Umbilical cord (tissue), 2 donors: ENCODE results near the gene TRIM71. TPM values are rescaled to one million over a fixed set of nuclear protein-coding genes. Genes with fewer than 3 reads are reported as not detected.
A peak's percentile ranks its signal among the peaks of the same experiment; 100 is the strongest.
"Not testable (repeated sequence)": the region's sequence is repeated elsewhere in the genome, so short reads cannot be mapped to it uniquely, and the experiment has no call there.

Experiments used
- DNase-seq: peaks from one replicate; pipeline ENCODE4 v3.0.0-alpha.2; 2015; ENCODE audit warnings: low spot score
- total RNA-seq: library from RNA; depleted of rRNA; stranded (reverse); fragments of >200 nt; gene quantifications from one replicate; pipeline ENCODE4 v1.2.3, GENCODE V29; 2014; ENCODE audit warnings: low replicate concordance; ENCODE audit not compliant: insufficient read depth

The TRIM71 gene
- total RNA-seq, 1 donor from 2014 or later, result 4.8 TPM

DNA sequence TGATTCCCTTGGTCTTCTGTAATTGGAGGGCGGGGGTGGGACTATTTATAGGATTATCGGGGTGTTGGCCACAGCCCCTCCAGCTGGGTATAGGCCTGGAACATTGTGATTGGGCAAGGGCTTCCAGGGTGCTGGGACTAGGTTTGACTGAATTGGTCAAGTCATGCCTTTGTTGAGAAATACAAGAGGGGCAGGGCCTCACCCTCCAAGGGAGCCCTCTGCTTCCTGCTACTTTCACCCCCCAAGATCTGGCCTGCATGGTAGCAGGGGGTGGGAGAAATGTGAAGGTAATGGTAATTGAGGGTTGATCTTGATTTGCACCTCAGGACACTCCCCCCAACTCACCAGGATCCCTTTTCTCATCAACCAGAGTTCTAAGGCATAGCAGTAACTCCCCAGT lies 25.2 kb downstream of the TRIM71 start:
- DNase-seq, result no peak

DNA sequence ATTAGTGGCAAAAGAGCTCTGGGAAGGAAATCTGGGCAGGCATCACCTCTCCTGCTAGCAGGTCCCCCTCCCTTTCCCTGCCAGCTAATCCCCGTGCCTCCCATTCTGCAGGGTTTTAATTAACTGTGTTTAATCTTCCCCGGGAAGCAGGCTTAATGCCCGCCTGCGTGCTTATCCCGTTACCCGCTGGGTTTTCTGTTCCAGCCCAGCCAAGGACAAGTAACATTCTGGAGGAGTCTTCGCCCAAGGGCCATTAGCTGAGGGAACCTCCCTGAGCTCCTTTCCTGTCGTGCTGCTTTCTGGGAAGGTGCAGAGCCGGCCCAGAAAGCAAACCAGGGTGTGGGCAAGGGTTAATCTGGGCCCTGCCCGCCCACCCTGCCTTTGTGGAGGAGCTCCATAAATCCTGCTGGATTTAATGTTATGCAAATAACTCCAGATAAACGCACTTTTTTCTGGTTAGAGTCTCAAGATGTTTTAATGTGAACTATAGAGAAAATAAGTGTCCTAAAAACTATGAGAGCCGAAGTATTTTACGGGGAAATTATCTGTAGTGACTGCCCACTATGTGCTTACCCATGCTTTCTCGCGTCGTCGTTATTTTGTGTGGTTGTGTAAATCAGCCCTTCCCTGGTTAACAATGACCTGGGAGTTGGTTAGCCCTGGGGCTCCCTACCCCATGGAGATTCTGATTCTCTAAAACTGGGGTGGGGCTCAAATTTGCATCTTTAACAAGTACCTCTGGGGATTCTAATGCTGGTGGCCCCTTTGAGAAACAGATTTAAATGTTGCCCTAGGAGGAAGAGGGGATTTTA lies 25.9 kb downstream of the TRIM71 start:
- DNase-seq, result no peak

DNA sequence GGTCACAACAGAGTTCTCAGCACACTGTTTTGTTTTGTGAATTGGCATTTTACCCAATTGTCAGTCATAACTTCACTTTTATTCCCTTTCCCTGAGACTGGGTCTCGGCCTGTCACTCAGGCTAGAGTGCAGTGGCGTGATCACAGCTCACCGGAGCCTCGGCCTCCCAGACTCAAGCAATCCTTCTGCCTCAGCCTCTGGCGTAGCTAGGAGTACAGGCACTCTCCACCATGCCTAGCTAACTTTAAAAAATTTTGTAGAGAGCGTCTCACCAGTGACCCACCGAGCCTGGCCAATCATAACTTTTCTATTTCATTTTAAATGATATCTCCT lies 26.5 kb downstream of the TRIM71 start:
- DNase-seq, result no peak

DNA sequence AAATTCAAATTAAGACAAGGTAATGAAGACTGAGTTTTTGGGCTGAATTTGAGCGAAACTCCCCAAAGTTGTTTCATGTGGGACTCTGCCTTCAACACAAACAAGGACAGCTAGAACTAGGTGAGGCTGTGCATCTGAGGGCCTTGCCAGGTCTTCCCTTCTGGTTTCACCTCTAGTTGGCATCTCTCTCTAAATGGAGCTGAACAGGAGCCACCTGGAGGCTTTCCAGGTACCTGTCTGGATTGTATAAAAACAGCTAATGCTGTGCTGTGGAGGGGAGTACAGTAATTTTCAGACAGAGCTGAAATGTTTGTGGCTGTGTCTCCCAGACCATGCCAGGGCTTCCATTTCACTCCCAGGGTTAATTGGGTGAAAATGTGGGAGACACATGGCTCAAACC lies 27.1 kb downstream of the TRIM71 start:
- DNase-seq, result no peak

DNA sequence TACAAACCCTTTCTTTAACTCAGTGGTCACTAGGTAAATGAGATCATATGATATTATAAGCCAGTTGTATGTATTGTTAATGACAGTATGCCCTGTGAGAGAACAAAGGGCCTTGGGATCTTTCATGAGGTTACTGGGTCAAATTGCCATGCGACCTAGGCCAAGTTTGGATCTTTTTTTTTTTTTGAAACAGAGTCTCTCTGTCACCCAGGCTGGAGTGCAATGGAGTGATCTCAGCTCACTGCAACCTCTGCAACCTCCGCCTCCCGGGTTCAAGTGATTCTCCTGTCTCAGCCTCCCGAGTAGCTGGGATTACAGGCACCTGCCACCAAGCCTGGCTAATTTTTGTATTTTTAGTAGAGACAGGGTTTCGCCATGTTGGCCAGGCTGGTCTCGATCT lies 27.7 kb downstream of the TRIM71 start:
- DNase-seq, result not testable (repeated sequence)

DNA sequence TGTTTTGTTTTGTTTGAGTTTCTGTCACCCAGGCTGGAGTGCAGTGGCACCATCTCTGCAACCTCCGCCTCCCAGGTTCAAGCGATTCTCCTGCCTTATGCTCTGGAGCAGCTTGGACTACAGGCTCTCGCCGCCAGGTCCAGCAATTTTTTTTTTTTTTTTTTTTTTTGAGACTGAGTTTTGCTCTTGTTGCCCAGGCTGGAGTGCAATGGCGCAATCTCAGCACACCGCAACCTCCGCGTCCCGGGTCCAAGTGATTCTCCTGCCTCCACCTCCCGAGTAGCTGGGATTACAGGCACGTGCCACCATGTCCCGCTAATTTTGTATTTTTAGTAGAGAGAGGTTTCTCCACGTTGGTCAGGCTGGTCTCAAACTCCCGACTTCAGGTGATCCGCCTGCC lies 29.2 kb downstream of the TRIM71 start:
- DNase-seq, result not testable (repeated sequence)

DNA sequence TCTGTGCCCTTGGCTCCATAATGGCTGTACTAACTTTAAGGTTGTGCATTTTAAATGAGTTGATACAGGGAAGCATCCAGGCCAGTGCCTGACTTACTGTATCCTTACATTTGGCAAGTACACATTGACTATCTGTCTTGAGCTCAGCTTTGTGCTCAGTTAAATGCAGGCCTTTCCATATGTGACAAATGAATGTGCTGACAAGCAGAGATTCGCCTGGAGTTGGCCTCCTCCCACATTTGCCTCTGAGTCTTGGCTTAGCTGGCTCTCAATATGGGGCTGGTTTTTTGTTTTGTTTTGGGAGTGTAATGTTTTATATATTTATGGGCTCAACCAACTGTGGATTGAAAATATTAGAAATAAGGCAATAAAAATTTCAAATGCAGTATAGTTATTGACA lies 29.7 kb downstream of the TRIM71 start:
- DNase-seq, result peak; percentile 92

DNA sequence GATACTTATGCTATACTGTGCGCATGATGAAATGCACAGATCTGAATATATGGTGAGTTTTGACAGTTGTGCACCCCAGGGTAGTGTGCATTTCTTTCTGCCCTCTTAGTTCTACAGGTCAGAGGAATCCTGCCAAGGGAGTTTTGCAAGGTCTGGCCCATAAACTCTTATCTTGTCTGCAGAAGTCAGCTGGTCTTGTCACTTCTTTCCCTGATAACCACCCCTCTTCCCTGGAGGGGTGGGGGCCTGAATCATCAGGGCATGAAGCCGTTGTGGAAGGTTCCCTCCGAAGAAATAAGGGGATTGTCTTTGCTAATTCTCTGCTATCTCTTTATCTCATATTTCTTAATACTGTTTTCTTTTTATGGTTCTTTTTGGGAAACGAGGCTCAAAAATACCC lies 30.4 kb downstream of the TRIM71 start:
- DNase-seq, result peak; percentile 94

DNA sequence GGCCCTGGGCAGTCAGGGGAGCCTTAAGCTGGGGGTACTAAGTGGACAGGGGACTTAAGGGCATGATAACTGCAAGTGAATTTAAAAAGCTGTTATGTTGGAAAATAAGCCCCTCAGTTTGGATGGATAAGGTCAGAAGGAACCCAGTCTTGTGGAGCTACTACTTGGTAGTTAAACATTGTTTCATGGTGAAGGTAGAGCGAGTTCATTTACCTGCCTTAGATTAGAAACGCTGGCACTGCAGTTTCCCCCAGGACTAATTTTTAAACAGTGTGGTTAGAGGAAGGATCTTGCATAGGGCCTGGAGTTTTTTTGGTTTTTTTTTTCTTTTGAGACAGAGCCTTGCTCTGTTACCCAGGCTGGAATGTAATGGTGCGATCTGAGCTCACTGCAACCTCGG lies 31.2 kb downstream of the TRIM71 start:
- no peak for DNase-seq

DNA sequence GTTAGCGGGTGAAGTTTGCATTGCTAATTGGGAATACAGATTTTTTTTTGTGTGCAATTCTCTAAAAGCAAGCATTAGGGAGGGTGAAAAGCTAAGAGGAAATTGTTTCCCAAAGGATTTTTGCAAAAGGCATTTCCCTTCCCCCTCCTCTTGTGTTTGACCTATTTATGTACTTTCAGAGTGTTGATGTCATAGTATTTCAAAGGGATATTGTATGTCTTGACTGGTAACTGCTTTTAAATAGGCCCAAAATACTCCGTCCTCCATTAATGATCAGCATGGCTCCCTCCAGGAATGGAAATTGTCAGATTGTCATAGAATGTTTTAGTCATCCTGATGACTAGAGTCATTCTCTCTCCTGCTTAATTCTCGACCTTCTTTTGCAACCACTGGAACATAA lies 32.4 kb downstream of the TRIM71 start:
- peak; percentile 38 for DNase-seq

DNA sequence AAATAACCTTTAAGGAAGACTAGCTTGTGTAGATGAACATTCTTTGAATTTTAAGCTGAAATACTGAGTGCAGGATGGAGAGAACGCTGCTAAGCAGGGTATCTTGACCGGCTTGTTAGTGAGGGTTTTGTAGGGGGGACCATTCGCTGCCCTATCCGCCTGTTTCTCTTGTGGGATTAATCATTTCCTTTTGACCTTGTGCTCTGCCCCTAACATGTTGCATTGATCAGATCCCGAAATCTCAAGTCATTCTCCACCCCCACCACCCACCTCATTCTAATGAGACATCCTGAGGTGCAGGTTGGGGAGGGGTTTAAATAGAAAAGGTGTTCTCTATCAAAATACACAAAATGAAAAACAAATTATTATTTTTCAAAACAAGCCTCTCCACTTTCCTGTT lies 32.8 kb downstream of the TRIM71 start:
- no peak for DNase-seq

DNA sequence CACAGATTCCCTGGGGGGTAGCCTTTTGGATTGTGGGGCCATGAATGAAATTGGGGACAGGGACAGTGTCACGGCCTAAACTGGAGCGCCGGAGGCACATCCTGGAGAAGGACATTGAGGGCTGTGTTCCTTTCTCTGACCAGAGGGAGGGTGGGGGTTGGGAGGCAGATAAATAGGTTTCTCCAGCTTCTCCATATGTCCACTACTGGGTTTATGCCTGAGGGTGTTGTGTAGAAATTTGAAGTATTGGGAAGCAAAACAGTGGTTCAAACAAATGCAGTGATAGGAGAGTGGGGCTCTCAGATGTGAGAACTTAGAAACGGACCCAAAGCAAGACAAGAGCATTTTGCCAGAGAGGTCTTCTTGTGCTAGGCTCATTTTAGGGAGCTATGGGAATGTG lies 34.3 kb downstream of the TRIM71 start:
- no peak for DNase-seq

DNA sequence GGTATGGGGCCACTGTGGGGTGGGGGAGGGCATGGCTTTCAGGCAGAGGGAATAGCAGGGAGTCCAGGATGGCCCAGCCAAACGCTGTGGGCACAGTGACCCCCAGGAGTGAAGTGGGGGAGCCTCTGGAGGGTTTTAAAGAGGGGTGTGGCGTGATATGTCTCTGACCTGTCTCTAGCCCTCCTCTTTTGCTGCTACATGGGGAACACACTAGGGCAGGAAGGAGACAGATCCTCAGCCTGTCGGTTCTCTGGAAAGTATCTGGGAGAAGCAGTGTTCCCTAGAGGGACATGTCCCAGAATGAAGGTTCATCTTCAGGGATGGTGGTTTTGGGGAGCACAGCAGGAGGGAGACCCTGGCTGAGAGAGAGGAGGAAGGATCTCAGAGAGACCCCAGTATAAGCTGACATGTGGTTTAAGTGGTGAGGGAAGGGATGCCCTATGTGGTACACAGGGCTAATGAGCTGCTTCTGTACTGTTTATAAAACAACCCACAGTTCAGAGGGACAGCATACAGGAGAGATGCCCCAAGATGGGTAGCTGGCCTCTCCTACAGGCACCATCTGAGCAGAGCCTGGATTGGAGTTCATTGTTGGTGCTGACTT lies 37.7 kb downstream of the TRIM71 start:
- no peak for DNase-seq

DNA sequence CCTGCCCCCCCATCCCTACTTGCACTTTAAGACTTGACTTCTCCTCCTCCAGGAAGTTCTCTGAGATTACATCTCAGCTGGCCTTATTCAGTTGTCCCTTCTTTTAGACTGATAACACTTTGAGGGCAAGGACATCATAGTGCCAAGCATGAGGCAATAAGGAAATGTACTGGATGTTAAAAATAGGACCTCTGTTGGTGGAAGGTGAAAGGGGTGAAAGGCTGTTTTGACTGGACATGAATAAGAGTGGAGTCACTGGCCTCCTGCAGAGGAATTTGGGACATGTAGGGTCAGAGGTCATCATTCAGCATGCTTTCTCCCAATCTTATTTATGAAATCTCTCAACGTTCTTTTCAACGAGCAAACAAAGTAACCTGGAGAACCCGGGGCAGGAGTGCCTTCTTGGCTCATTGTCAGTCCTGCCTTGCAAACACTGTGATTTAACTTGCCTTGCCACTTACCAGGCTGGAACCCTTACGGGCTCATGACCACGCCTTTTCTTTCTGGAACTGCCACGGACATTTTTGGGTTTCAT lies 38.6 kb downstream of the TRIM71 start:
- DNase-seq, result no peak

DNA sequence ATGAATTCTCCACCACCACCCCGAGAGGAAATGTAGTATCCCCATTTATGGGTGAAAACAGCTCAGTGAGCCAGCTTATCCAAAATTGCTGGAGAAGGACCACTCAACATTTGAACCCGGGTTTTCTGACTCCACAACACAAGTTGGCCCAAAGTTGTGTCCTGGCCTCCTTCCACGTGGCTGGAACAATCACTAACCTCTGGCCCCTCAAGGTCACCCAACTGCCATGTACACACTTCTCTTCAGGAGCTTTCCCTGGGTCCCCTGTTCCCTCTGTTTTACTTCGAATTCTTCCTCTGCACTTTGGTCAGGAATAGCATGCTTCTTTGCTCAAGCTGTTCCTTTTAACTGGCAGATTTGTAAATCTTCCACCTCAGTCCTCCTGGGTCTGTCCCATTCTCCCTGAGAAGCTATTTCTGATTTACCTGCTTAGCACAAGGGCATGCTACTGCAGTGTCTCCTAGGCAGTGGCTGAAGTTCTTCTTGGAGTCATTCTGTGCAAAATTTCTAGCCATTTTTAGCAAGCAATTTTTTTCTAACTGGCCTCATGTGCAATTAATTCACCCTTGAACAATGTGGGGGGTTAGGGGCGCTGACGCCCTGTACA lies 39.2 kb downstream of the TRIM71 start:
- no peak for DNase-seq

DNA sequence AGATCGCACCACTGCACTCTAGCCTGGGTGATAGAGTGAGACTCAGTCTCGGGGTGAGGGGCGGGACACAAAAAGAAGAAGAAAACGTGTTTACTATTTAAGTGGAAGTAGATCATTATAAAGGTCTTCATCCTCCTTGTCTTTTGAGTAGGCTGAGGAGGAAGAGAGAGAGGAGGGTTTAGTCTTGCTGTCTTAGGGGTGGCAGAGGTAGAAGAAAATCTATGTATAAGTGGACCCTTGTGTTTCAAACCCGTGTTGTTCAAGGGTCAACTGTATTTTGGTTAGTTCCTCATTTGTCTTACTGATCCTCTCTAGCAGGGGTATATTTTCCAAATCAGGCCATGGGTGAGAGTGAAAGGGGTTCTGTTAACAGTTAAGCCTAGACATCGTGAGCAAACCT lies 40.1 kb downstream of the TRIM71 start:
- no peak for DNase-seq

DNA sequence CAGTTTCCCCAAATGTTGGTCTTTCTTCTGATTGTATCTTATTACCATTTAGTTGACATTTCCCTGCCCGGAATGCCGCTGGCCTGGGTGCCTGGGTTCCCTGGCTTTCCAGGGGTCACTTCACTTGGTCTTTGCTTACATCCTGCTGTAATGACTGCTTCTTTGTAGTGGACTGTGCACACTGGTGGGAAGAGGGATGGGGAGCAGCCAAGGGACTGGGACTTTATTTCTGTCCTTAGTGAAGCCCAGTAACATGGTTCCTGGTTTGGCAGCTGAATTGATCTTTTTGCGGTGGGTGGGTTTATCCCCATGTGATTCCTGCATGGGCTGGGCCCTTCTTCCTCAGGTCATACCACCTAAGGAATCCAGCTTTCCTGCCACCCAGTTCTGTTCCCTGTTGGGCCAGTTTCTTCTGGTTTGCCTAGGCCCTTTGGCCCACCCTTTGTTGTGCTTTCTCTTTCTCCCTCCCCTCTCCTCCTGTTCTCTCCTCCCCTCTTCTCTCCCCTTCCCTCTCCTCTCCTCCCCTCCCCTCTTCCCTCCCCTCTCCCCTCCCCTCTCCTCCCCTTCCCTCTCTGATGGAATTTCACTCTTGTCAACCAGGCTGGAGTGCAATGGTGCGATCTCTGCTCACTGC lies 41.9 kb downstream of the TRIM71 start:
- DNase-seq, result no peak

DNA sequence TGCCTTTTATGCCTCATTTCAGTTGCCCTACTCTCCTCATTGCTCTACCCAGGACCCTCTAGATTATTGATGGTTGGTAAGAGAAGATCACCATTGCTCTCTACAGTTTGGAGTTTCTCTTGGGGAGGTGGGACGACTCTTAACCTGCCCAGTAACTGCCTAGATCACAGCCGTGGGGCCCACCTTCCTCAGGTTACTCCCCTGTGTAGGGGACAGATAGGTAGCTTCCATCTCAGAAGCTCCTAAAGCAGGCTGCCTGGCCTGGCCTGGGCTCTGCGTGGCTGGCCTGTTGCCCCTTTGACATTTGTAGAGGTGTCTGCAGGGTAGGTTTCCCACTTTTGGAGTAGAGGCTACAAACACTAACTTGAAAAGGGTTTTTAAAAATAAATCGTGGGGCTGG lies 42.7 kb downstream of the TRIM71 start:
- DNase-seq, result no peak

DNA sequence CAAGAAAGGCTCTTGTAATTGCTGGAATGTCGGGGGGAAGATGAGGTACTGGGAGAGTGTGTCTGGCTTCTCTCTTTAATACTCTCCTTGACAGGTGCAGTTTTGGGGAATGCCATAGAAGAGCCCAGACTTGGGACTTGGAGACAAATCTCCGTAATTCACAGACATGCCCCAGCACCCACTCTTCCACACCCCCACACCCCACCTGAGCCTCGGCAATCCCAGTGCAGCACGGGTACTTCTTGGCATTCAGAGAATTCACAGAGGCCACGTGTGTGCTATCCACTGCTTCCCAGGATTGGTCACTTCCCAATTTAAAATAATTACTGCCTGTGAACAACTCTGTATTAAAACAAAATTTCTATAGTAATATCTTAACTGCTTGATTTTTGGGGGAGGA lies 43.9 kb downstream of the TRIM71 start:
- no peak for DNase-seq

DNA sequence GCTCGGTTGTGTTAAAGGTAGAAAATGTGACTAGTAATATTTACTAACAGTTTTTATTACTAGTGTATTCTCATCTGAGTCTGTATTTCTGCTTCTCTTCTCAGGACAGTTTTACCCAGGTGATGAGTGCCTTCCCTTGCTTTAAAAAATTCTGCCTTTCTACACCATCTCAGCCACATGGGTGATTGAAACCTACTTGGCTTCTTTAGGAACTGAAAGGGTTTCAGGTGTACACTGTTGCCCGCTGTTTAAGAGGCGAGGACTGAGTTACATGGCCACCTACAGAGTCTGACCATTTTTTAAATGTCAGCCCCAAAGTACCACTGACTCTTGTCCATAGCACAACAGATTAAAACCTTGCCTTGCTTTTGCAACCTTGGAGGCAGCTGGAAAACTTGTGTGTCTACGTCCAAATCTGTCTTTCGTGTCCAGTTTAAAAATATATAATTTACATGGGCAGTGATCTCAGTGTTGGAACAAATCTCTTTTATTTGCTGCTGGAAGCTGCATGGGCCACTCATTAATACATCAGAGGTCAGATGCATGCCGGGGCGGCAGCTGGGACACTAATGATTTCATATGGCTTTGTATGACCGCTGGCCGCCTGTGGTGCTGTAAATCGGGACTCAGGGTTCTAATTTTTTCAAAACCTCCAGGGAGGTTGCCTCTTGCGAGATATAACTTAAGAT lies 44.6 kb downstream of the TRIM71 start:
- DNase-seq, result no peak

DNA sequence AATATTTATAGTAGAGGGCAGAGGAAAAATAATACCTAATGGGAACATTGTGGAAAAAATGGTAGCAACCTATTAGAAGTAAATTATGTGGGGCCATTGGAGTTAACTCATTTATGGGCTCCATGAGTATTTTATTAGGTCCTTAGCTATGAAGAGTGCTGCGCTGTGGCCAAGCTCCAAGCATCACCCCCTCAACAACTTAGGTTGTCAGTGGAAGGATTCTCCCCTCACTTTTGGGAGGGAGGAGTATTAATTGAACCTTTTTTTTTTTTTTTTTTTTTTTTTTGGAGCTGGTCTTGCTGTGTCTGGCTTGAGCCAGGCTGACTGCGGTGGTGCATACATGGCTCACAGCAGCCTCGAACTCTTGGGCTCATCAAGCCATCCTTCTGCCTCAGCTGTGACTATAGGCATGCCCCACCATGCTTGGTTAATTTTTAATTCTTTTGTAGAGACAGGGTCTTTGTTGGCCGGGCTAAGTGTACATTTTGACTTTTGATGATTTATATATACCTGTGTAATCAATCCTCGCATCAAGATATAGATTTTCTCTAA lies 45.2 kb downstream of the TRIM71 start:
- no peak for DNase-seq

DNA sequence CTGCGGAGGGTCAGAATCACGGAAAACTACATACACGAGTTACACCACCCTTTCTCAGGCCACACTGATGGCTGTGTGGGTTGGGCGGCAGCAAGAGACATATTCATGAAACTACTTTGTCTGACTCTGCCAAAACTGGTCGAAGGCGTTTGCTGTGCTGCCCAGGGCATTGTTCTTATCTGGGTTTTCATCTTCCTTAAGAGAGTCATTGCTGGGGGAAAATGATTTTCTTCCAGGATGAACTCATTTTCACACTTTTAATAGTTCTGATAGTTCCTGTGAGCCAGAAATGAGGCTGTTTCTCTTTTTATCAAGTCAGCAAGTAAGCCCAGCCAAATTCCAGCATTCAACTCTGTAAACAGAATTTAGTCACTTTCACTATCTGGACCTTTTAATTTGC lies 47.6 kb downstream of the TRIM71 start:
- peak; percentile 64 for DNase-seq
